HG03469 (cell line): Measurements from ENCODE around the gene KLK1.

ENCODE experiments used
- ATAC-seq: cut with Tn5 transposase; IDR thresholded peaks from one replicate; pipeline ENCODE4 v1.9.1; 2021; ENCODE audit warnings: mild to moderate bottlenecking, moderate library complexity, moderate number of reproducible peaks; ENCODE audit not compliant: unreplicated experiment

Gene KLK1

DNA sequence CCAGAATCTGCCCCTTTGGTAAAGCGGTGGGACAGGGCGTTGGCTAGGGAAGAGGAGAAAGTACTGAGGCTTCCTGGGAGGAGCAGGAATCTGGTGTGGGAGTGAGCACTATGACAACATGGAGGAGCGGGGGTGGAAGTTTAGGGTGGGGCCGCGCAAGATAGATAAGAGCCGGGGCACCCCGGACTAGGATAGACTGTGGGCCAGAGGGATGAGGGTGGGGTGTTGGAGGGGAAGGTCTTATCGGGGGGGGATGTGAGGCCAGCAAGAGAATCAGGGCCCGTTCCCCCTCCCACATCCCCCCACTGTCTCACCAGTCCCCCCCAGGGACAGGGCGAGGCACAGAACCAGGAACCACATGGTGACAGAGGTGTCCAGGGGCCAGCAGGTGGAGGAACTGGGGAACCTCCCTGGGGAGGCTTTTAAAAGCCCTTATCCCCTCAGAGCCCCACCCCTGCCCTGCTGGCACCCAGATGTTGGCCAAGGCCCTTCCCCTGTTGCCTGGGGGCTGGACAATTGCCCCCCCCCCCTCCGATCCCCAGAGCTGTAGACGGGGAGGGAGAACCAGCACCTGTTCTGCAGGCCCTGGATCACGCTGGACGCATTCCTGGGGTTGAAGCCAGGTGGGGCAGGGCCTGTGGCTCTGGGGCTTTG, at the start of gene KLK1:
KLK1 (minus strand) TSS at position 399 of the 654 bp plus-strand sequence; CDS start at position 360, 39 bp downstream.
- no peak for ATAC-seq

DNA sequence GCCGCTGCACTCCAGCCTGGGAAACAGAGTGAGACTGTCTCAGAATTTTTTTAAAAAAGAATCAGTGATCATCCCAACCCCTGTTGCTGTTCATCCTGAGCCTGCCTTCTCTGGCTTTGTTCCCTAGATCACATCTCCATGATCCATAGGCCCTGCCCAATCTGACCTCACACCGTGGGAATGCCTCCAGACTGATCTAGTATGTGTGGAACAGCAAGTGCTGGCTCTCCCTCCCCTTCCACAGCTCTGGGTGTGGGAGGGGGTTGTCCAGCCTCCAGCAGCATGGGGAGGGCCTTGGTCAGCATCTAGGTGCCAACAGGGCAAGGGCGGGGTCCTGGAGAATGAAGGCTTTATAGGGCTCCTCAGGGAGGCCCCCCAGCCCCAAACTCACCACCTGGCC, 49.5 kb upstream of the KLK1 start, which contains the start of gene KLK2:
KLK2 (plus strand) TSS at position 384 of the 400 bp plus-strand sequence. CDS start 35 bp downstream, outside the sequence.
- ATAC-seq: no peak

DNA sequence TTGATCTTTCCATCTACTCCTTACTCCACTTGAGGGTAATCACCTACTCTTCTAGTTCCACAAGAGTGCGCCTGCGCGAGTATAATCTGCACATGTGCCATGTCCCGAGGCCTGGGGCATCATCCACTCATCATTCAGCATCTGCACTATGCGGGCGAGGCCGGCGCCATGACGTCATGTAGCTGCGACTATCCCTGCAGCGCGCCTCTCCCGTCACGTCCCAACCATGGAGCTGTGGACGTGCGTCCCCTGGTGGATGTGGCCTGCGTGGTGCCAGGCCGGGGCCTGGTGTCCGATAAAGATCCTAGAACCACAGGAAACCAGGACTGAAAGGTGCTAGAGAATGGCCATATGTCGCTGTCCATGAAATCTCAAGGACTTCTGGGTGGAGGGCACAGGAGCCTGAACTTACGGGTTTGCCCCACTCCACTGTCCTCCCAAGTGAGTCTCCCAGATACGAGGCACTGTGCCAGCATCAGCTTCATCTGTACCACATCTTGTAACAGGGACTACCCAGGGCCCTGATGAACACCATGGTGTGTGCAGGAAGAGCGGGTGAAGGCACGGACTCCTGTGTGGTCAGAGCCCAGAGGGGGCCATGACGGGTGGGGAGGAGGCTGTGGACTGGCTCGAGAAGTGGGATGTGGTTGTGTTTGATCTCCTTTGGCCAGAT, 47.0 kb upstream of the KLK1 start:
- no peak for ATAC-seq

DNA sequence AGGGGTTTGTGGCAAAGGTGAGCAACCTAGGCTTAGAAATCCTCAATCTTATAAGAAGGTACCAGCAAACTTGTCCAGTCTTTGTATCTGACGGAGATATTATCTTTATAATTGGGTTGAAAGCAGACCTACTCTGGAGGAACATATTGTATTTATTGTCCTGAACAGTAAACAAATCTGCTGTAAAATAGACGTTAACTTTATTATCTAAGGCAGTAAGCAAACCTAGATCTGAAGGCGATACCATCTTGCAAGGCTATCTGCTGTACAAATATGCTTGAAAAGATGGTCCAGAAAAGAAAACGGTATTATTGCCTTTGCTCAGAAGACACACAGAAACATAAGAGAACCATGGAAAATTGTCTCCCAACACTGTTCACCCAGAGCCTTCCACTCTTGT, 45.9 kb upstream of the KLK1 start:
- no peak for ATAC-seq

DNA sequence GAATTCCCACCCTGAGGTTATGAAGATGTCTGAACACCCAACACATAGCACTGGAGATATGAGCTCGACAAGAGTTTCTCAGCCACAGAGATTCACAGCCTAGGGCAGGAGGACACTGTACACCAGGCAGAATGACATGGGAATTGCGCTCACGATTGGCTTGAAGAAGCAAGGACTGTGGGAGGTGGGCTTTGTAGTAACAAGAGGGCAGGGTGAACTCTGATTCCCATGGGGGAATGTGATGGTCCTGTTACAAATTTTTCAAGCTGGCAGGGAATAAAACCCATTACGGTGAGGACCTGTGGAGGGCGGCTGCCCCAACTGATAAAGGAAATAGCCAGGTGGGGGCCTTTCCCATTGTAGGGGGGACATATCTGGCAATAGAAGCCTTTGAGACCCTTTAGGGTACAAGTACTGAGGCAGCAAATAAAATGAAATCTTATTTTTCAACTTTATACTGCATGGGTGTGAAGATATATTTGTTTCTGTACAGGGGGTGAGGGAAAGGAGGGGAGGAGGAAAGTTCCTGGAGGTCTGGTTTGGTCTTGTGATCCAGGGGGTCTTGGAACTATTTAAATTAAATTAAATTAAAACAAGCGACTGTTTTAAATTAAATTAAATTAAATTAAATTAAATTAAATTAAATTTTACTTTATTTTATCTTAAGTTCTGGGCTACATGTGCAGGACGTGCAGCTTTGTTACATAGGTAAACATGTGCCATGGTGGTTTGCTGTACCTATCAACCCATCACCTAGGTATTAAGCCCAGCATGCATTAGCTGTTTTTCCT, 38.1 kb upstream of the KLK1 start:
- no peak for ATAC-seq

DNA sequence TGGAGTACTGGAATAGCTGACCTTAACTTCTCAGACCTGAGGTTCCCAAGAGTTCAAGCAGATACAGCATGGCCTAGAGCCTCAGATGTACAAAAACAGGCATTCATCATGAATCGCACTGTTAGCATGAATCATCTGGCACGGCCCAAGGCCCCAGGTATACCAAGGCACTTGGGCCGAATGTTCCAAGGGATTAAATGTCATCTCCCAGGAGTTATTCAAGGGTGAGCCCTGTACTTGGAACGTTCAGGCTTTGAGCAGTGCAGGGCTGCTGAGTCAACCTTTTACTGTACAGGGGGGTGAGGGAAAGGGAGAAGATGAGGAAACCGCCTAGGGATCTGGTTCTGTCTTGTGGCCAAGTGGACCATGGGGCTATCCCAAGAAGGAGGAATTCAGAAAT, 37.4 kb upstream of the KLK1 start:
- ATAC-seq: no peak

DNA sequence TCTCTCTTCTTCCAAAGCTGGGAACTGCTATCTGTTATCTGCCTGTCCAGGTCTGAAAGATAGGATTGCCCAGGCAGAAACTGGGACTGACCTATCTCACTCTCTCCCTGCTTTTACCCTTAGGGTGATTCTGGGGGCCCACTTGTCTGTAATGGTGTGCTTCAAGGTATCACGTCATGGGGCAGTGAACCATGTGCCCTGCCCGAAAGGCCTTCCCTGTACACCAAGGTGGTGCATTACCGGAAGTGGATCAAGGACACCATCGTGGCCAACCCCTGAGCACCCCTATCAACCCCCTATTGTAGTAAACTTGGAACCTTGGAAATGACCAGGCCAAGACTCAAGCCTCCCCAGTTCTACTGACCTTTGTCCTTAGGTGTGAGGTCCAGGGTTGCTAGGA, 36.3 kb upstream of the KLK1 start:
- no peak for ATAC-seq

DNA sequence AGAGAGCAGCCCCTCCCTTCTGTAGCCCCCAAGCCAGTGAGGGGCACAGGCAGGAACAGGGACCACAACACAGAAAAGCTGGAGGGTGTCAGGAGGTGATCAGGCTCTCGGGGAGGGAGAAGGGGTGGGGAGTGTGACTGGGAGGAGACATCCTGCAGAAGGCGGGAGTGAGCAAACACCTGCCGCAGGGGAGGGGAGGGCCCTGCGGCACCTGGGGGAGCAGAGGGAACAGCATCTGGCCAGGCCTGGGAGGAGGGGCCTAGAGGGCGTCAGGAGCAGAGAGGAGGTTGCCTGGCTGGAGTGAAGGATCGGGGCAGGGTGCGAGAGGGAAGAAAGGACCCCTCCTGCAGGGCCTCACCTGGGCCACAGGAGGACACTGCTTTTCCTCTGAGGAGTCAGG, 35.3 kb upstream of the KLK1 start:
- no peak for ATAC-seq

DNA sequence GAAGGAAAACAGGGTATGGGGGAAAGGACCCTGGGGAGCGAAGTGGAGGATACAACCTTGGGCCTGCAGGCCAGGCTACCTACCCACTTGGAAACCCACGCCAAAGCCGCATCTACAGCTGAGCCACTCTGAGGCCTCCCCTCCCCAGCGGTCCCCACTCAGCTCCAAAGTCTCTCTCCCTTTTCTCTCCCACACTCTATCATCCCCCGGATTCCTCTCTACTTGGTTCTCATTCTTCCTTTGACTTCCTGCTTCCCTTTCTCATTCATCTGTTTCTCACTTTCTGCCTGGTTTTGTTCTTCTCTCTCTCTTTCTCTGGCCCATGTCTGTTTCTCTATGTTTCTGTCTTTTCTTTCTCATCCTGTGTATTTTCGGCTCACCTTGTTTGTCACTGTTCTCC, 33.8 kb upstream of the KLK1 start:
- no peak for ATAC-seq

DNA sequence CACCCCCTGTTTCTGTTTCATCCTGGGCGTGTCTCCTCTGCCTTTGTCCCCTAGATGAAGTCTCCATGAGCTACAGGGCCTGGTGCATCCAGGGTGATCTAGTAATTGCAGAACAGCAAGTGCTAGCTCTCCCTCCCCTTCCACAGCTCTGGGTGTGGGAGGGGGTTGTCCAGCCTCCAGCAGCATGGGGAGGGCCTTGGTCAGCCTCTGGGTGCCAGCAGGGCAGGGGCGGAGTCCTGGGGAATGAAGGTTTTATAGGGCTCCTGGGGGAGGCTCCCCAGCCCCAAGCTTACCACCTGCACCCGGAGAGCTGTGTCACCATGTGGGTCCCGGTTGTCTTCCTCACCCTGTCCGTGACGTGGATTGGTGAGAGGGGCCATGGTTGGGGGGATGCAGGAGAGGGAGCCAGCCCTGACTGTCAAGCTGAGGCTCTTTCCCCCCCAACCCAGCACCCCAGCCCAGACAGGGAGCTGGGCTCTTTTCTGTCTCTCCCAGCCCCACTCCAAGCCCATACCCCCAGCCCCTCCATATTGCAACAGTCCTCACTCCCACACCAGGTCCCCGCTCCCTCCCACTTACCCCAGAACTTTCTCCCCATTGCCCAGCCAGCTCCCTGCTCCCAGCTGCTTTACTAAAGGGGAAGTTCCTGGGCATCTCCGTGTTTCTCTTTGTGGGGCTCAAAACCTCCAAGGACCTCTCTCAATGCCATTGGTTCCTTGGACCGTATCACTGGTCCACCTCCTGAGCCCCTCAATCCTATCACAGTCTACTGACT, 31.2 kb upstream of the KLK1 start, which contains the start of gene KLK3:
KLK3 (plus strand) TSS at position 280 of the 775 bp plus-strand sequence; CDS start at position 321, 41 bp downstream.
- no peak for ATAC-seq

DNA sequence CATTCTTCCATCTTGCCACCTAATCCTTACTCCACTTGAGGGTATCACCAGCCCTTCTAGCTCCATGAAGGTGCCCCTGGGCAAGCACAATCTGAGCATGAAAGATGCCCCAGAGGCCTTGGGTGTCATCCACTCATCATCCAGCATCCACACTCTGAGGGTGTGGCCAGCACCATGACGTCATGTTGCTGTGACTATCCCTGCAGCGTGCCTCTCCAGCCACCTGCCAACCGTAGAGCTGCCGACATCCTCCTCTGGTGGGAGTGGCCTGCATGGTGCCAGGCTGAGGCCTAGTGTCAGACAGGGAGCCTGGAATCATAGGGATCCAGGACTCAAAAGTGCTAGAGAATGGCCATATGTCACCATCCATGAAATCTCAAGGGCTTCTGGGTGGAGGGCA, 28.0 kb upstream of the KLK1 start:
- ATAC-seq: no peak

DNA sequence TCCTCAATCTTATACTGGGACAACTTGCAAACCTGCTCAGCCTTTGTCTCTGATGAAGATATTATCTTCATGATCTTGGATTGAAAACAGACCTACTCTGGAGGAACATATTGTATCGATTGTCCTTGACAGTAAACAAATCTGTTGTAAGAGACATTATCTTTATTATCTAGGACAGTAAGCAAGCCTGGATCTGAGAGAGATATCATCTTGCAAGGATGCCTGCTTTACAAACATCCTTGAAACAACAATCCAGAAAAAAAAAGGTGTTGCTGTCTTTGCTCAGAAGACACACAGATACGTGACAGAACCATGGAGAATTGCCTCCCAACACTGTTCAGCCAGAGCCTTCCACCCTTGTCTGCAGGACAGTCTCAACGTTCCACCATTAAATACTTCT, 27.2 kb upstream of the KLK1 start:
- no peak for ATAC-seq

DNA sequence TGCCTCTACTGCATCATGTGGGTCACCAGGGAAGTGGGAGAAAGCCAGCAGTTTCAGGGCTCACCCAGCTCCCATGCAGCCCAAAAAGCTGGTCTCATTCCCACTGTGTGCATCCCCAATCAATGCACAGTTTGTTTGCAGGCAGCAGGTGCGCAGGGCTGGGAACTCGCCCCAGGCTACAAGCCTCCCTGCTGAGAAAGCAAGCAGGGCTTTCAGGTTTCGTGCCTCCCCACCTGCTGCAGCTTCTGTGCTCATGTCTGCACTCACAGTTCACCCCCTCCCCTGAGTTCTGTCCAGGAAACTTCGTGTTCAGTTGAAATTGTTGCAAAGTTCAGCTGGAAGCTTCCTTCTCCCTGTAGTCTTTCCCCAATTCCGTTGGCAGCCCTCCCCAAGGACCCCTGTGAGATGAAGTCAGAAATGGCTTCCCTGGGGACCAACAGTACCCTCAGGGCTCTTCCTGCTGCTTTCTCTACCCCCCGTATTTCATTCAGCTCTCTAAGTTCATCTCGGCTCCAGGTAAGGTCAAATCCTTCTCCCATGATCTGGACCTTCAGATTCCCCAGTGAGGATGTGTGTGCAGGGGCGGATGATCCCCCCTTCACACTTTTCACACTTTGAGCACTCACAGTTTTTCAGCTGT, 20.8 kb upstream of the KLK1 start:
- ATAC-seq: no peak

DNA sequence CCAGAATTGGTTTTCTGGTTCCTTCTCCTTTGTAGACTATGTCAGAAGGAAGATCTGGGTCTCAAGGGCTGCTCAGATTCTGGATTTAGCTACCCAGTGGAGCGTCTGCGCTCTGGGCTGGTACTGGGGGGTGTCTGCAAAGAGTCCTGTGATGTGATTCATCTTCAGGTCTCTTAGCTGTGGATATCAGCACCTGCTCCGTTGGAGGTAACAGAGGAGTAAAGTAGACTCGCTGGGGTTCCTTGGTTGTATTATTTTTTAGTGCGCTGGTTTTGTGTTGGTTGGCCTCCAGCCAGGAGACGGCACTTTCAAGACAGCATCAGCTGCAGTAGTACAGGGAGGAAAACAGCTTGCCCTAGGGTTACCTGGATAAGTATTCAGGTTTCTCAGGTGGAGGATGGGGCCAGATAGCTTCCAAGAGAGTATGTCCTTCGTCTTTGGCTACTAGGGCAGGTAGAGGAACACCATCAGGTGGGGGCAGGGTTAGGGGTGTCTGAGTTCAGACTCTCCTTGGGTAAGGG, 20.2 kb upstream of the KLK1 start:
- ATAC-seq: no peak

DNA sequence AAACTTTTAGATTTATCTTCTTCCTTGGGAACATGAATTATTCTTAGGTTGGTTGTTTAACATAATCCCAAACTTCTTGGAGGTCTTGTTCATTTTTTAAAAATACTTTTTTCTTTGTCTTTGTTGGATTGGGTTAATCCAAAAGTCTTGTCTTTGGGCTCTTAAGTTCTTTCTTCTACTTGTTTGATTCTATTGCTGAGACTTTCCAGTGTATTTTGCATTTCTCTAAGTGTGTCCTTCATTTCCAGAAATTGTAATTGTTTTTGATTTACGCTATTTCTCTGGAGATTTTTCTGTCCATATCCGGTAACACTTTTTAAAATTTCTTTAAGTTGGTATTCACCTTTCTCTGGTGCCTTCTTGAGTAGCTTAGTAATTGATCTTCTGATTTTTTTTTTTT, 19.6 kb upstream of the KLK1 start:
- ATAC-seq: no peak

DNA sequence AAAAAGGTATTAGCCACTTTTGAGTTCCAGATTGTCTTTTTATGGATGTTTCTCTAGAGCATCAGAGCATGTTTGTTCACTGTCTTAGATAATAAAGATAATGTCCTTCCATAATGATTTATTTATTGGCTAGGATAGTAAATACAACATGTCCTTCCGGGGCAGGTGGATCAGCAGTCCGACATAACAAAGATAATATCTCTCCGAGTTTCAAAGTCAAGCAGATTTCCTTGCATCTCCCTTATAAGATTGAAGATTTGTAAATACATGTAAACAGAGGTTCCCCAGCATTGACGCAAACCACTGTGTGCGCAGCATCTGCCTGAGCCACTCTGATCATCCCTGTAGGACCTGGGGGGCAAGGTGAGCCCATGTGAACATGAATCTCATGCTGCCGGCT, 18.5 kb upstream of the KLK1 start:
- ATAC-seq: no peak

DNA sequence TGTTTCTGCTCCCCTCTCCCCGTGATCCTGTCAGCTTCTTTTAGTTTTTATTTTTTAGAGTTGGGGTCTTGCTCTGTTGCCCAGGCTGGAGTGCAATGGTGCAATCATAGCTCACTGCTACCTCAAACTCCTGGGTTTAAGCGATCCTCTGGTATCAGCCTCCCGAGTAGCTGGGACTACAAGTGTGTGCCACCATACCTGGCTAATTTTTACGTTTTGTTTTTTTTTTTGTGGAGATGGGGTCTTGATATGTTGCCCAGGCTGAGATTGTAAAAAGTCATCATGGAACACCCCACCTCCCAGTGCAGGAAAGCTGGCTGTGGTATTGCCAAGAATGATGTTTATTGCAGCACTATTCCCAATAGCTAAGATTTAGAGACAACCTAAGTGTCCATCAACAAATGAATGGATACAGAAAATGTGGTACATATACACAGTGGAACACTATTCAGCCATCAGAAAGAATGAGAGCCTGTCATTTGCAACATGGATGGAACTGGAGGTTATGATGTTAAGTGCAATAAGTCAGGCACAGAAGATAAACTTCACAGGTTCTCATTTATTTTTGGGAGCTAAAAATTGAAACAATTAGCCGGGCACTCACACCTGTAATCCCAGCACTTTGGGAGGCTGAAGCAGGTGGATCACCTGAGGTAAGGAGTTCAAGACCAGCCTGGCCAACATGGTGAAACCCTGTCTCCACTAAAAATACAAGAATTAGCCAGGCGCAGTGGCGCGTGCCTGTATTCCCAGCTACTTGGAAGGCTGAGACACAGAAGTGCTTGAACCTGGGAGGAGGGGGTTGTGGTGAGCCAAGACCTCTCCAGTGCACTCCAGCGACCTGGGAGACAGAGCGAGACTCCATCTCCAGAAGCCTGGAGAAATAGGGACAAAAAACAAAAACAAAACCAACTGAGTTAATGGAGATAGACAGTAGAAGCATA, 16.4 kb upstream of the KLK1 start:
- no peak for ATAC-seq

DNA sequence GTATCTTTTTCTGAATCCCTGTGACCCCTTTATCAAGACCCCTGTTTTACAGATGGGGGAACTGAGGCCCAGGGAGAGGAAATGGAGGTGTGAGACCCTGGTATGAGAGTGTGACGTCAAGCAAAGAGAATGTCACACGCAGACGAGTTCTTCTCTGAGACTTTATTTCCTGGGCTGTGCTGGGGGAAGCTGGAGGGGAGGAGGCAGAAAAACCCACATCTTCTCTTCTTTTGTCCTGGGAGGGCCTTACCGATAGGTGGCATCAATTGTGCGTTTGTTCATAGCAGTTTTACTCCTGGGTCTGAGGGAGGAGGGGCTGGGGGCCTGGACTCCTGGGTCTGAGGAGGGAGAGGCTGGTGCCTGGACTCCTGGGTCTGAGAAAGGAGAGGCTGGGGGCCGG, 14.7 kb upstream of the KLK1 start:
- no peak for ATAC-seq

DNA sequence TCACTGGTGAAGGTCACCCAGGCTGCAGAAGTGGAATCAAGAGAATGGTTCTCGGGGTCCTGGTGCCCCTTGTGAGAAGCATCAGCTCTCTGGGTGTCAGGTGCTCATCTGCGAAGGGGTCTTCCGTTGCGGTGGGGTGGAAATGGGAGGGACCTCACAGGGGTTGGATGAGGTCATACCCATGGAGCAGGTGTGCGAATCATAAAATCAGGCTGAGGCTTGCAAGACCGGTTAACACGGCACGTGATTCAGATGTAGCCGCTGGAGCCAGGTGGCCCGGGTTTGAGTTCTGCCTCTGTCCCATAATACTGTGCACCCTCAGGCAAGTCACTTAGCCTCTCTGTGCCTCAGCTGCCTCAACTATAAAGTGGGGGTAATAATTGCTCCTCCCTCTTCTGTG, 13.7 kb upstream of the KLK1 start:
- no peak for ATAC-seq
